BJ (cell line): Measurements from ENCODE around the gene REEP1. TPM values are rescaled to one million over a fixed set of nuclear protein-coding genes. Genes with fewer than 3 reads are reported as not detected.

Source experiments
- CTCF ChIA-PET: fragments of 350-600 bp; formaldehyde crosslinking; extraction: SDS; loops from one replicate; lab custom pipeline; 2021; ENCODE audit warnings: antibody characterized with exemption, inconsistent platforms; lab: Yijun Ruan, JAX
- POLR2A ChIA-PET: fragments of 300-600 bp; sonication (Branson Sonifier 250); formaldehyde crosslinking; extraction: SDS; loops from one replicate; lab custom pipeline; 2021; ENCODE audit warnings: antibody characterized with exemption; lab: Charles Lee
- DNase-seq: peaks from one replicate; pipeline ENCODE4 v3.0.0-alpha.2; 2011; ENCODE audit warnings: low read depth
- H3K27me3 ChIP-seq: 2 replicates; pipeline ENCODE4 v1.6.0; 2011; ENCODE audit warnings: low read length; ENCODE audit not compliant: control insufficient read depth, insufficient read depth
- H3K36me3 ChIP-seq: 2 replicates; pipeline ENCODE4 v1.5.1; 2011; ENCODE audit warnings: low read length; ENCODE audit not compliant: control insufficient read depth, insufficient read depth
- H3K4me3 ChIP-seq: 2 replicates; pipeline ENCODE4 v1.5.1; 2011; ENCODE audit warnings: low read depth, mild to moderate bottlenecking, control low read depth, low read length
- polyA plus RNA-seq: library from polyadenylated mRNA; depleted of rRNA; stranded (reverse); fragments of >200 nt; gene quantifications from 2 replicates; pipeline ENCODE4 v1.2.3, GENCODE V29; 2011
- TF ChIP-seq, protein P1 (sequence below): IDR thresholded peaks from 2 replicates; pipeline ENCODE4 v1.5.1; 2011; ENCODE audit warnings: low read depth, mild to moderate bottlenecking, control low read depth, inconsistent platforms, low read length, moderate library complexity; ENCODE audit not compliant: insufficient read depth

The REEP1 gene
- polyA plus RNA-seq, 1 experiment: 0.13 TPM

DNA sequence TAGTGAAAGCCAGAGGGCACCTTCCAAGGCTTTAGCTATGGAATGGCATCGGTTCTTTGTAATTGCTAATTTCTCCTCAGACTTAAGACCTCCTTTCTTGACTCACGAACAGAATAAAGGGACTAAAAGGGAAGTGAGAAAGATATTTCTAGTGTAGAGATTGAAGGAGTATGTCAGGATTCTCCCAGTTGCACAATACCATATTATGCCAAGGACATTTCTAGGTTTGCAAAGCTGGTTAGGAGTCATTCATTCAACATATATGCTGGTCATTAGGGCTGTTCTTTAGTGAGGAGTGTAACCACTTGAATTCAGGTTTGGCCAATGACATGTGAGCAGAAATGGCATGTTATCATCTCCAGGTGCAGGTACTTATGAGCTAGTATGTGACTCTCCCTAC is 7.4 kb downstream of the REEP1 start:
- no peak for DNase-seq
- Histone ChIP-seq H3K4me3 (no peak overlapping the region), H3K27me3 (peaks cover 8% of the 10 kb centered on the region), H3K36me3 (no peaks in the 10 kb centered on the region)
- POLR2A ChIA-PET: no interaction called here
- CTCF ChIA-PET: no interaction called here
- TF ChIP-seq, protein P1, sequence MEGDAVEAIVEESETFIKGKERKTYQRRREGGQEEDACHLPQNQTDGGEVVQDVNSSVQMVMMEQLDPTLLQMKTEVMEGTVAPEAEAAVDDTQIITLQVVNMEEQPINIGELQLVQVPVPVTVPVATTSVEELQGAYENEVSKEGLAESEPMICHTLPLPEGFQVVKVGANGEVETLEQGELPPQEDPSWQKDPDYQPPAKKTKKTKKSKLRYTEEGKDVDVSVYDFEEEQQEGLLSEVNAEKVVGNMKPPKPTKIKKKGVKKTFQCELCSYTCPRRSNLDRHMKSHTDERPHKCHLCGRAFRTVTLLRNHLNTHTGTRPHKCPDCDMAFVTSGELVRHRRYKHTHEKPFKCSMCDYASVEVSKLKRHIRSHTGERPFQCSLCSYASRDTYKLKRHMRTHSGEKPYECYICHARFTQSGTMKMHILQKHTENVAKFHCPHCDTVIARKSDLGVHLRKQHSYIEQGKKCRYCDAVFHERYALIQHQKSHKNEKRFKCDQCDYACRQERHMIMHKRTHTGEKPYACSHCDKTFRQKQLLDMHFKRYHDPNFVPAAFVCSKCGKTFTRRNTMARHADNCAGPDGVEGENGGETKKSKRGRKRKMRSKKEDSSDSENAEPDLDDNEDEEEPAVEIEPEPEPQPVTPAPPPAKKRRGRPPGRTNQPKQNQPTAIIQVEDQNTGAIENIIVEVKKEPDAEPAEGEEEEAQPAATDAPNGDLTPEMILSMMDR: no peak

DNA sequence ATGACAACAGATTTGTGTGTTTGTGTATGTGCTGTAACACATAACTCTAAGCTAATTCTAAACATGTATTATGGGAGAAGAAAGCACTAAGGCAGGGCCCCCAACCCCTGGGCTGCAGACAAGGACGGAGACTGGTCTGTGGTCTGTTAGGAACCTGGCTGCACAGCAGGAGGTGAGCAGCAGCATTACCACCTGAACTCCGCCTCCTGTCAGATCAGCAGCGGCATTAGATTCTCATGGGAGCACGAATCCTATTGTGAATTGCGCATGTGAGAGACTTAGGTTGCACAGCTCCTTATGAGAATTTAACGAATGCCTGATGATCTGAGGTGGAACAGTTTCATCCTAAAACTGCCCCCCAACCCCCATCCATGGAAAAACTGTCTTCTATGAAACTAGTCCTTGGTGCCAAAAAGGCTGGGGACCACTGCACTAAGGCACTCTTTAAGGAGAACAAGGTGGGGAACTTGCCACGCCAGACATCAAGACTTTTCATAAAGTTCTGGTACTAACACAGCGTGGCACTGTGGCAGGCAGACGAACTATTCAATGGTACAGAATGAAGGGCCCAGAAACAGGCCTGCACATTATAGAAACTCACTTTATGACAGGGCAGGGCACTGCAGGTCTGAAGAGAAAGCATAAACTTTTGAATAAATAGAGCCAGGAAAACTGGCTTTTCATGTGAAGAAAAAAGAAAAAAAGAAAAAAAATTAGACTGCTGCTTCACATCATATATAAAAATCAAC is 14.0 kb downstream of the REEP1 start:
- Histone ChIP-seq H3K27me3 (no peaks in the 10 kb centered on the region; the same call in none of the 2 replicates), H3K36me3 (no peaks in the 10 kb centered on the region), H3K4me3 (no peak overlapping the region)
- TF ChIP-seq, protein P1: no peak
- ChIA-PET CTCF (no interaction called here), POLR2A (no interaction called here)
- no peak for DNase-seq

DNA sequence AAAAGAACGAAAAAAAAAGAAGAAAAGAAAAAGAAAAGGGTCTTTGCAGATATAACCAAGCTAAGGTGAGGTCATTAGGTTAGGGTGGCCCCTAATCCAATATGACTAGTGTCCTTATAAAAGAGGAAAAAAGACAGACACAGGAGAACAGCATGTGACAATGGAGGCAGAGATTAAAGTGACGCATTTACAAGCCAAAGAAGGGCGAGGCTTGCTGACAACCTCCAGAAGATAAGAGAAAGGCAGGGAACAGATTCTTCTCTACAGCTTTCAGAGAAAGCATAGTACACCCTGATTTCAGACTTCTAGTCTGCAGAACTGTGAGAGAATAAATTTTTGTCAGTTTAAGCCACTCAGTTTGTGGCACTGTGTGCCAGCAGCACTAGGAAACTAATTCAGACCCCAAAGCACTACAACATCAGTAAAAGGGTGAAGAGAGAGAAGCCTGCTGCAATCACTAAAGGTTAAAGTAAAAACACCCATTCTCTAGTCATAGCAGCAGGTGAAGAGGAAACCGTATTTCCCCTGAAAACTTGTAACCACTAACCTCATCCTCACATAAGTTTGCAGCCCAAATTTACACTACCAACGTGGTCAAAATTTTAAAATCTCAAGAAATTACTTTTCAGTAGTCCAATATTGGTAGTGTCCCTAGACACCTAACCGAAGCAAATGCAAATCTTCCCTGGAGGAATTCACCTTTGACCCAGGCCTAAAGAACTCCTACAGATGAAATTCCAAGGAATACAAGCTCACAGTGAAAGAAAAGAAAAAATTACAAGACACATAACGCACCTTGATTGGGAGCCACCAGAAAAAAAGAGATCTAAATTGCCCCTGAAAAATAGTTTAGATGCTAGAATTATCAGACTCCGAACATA is 17.5 kb downstream of the REEP1 start:
- ChIA-PET CTCF (no interaction called here), POLR2A (no interaction called here)
- no peak overlapping the region for H3K4me3 ChIP-seq
- H3K27me3 ChIP-seq: no peaks in the 10 kb centered on the region; the same call in none of the 2 replicates
- DNase-seq: no peak
- H3K36me3 ChIP-seq: no peaks in the 10 kb centered on the region
- TF ChIP-seq, protein P1: no peak

DNA sequence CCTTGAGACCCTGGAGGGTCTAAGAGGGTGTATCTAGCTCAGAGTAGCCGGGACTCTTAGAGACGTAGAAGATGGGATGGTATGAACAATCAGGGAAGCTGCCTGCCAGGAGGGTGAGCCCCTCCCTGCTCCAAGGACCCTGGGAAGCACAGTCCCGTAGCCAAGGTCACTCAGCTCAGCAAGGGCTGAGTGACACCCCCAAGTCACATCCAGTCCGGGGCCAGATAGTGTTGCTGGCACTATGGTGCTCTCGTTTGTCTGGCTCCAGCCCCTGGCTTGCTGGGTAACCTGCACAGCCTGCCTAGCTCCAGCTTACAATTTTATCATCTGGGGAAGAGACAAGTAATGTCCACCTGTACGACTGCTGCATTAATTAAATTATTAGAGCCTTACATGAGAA is 22.3 kb downstream of the REEP1 start:
- Histone ChIP-seq H3K36me3 (no peaks in the 10 kb centered on the region), H3K27me3 (no peaks in the 10 kb centered on the region; the same call in none of the 2 replicates), H3K4me3 (no peak overlapping the region)
- CTCF ChIA-PET: no interaction called here
- POLR2A ChIA-PET: no interaction called here
- TF ChIP-seq, protein P1: no peak
- no peak for DNase-seq

DNA sequence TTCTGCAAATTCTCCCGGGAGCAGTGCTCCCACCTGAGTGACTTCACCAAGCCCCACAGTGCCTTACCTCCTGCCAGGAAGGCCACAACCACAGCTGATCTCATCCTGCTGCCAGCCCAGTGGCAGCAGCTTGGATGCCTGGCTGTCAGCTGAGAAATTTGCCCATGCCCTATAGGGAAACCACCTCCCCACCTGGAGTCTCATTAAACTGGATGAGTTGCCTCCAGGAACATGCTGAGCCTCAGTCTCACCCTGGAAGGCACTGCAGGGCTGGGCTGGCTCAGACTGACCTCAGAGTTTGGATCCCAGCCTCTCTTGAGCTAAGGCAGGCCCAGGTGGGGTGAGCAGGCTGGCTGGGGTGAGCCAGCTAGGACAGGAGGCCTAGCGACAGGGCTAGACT is 23.3 kb downstream of the REEP1 start:
- no peak for DNase-seq
- TF ChIP-seq, protein P1: no peak
- ChIA-PET CTCF (no interaction called here), POLR2A (no interaction called here)
- Histone ChIP-seq H3K27me3 (no peaks in the 10 kb centered on the region; the same call in 1 of the 2 replicates), H3K4me3 (no peak overlapping the region), H3K36me3 (no peaks in the 10 kb centered on the region)
